Measurements from ENCODE around the gene TIGD3. TPM values are rescaled to one million over a fixed set of nuclear protein-coding genes. Genes with fewer than 3 reads are reported as not detected.
A peak's percentile ranks its signal among the peaks of the same experiment; 100 is the strongest.

The TIGD3 gene
- total RNA-seq, 2 donors from 2014 or later, result 0.22 TPM; not detected in 1

- Histone ChIP-seq H3K4me3 (no peak overlapping the region), H3K27ac (peak overlapping the region; percentile 9 to 47)
- no peak for DNase-seq (ENCODE audit: low spot score)
Measured at GRCh38 chr11:65403607-65404121, 49.1 kb downstream of the TIGD3 start.

DNA sequence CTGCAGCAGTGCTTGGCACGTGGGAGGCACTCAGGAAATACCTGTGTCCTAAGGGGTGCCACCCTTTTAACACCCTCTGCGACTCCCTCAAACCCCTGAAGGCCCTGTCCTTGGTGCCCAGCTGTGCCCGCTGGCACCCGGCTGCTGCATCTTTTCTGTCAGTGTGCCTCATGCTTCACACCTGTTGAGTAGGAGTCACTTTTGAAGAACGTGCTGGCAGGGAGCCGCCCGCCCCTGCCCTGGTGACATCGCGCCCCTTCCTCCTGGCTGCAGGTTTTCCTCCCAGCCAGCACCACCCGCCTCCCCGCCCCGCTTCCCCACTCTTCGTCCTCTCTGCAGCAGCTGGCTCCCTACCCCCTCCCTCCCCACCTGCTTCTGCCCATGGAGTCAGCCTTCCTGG, 49.7 kb downstream of the TIGD3 start:
- peak overlapping the region; percentile 9 to 47 for H3K27ac ChIP-seq
- no peak for TF ChIP-seq CTCF (IDR thresholded peaks at IDR 0.05)
- H3K9me3 ChIP-seq, result no peaks in the 10 kb centered on the region
- no peaks in the 10 kb centered on the region for H3K27me3 ChIP-seq
- no peak for DNase-seq (ENCODE audit: low spot score)
- H3K36me3 ChIP-seq, result peaks cover 77% of the 10 kb centered on the region
- H3K4me1 ChIP-seq, result peaks cover 0 to 13% of the 10 kb centered on the region in 2 donors
- H3K4me3 ChIP-seq, result no peak overlapping the region

More at GRCh38 chr11:65403607-65404121, 49.1 kb downstream of the TIGD3 start:
- Histone ChIP-seq H3K9me3 (no peaks in the 10 kb centered on the region), H3K4me1 (peaks cover 0 to 13% of the 10 kb centered on the region in 2 donors), H3K36me3 (peaks cover 74% of the 10 kb centered on the region), H3K27me3 (no peaks in the 10 kb centered on the region)
- no peak for TF ChIP-seq CTCF (IDR thresholded peaks at IDR 0.05)

GRCh38 chr11:65404638-65405339, 50.2 kb downstream of the TIGD3 start:
- Histone ChIP-seq H3K9me3 (no peaks in the 10 kb centered on the region), H3K4me1 (peaks cover 0 to 13% of the 10 kb centered on the region in 2 donors), H3K36me3 (peaks cover 77% of the 10 kb centered on the region), H3K27ac (peak overlapping the region; percentile 9 to 47), H3K27me3 (no peaks in the 10 kb centered on the region), H3K4me3 (no peak overlapping the region)
- DNase-seq (ENCODE audit: low spot score), result no peak
- TF ChIP-seq CTCF (IDR thresholded peaks at IDR 0.05), result no peak

Other genes with a start within 250 kb of the TIGD3 start
- gene TM7SF2, start 242.9 kb upstream of the TIGD3 start, total RNA-seq, result 100 to 1,000 TPM; 134 to 199 TPM
- 10 to 100 TPM in 1 of 2 donors, 1 to 10 TPM in 1; 8.7 to 12.0 TPM for gene ZNHIT2, start 237.1 kb upstream of the TIGD3 start, total RNA-seq
- 100 to 1,000 TPM; 361 to 585 TPM for gene FAU, start 232.6 kb upstream of the TIGD3 start, total RNA-seq
- gene MRPL49, start 232.4 kb upstream of the TIGD3 start, total RNA-seq, result 10 to 100 TPM; 38.8 to 47.8 TPM
- gene SYVN1, start 220.2 kb upstream of the TIGD3 start, total RNA-seq, result 10 to 100 TPM; 29.1 to 52.0 TPM
- gene SPDYC, start 184.5 kb upstream of the TIGD3 start, total RNA-seq, result not detected
- 10 to 100 TPM; 89.9 to 93.0 TPM for gene CAPN1, start 172.8 kb upstream of the TIGD3 start, total RNA-seq
- gene POLA2, start 92.8 kb upstream of the TIGD3 start, total RNA-seq, result 10 to 100 TPM in 1 of 2 donors, 1 to 10 TPM in 1; 4.5 to 12.4 TPM
- gene CDC42EP2, start 39.9 kb upstream of the TIGD3 start, total RNA-seq, result 10 to 100 TPM; 14.4 to 31.0 TPM
- gene DPF2, start 20.9 kb upstream of the TIGD3 start, total RNA-seq, result 10 to 100 TPM; 46.3 TPM
- 1 to 10 TPM; 2.6 to 3.3 TPM for gene SLC25A45, start 27.9 kb downstream of the TIGD3 start, total RNA-seq
- 10 to 100 TPM; 10.2 to 23.8 TPM for gene FRMD8, start 31.9 kb downstream of the TIGD3 start, total RNA-seq
- 10 to 100 TPM; 43.7 to 52.5 TPM for gene NEAT1, start 68.0 kb downstream of the TIGD3 start, total RNA-seq
- 1,000 to 10,000 TPM; 2,120 to 2,577 TPM for gene MALAT1, start 144.3 kb downstream of the TIGD3 start, total RNA-seq
- gene SCYL1, start 170.3 kb downstream of the TIGD3 start, total RNA-seq, result 10 to 100 TPM; 71.8 to 89.7 TPM
- 100 to 1,000 TPM; 114 to 161 TPM for gene LTBP3, start 203.6 kb downstream of the TIGD3 start, total RNA-seq
- gene ZNRD2, start 215.7 kb downstream of the TIGD3 start, total RNA-seq, result 10 to 100 TPM; 36.1 to 50.6 TPM
- gene FAM89B, start 217.8 kb downstream of the TIGD3 start, total RNA-seq, result 10 to 100 TPM; 25.7 to 51.0 TPM
- 10 to 100 TPM; 20.5 to 85.3 TPM for gene EHBP1L1, start 221.3 kb downstream of the TIGD3 start, total RNA-seq
- under 1 TPM in 1 of 2 donors, not detected in 1; 0.39 TPM for gene KCNK7, start 241.0 kb downstream of the TIGD3 start, total RNA-seq

All from right atrium auricular region (tissue), 2 donors.